GM18907 (cell line): ENCODE measurements around the gene STPG2.

Experiments used
- ATAC-seq: cut with Tn5 transposase; IDR thresholded peaks from one replicate; pipeline ENCODE4 v1.9.1; 2021; ENCODE audit warnings: mild to moderate bottlenecking, moderate library complexity; ENCODE audit not compliant: unreplicated experiment

STPG2 gene

GRCh38 chr4:97836662-97837061 is 306.6 kb downstream of the STPG2 start:
- no peak for ATAC-seq

GRCh38 chr4:97828646-97829045 is 314.6 kb downstream of the STPG2 start:
- ATAC-seq: no peak

GRCh38 chr4:97819294-97819693 is 324.0 kb downstream of the STPG2 start:
- ATAC-seq: no peak

GRCh38 chr4:97812768-97813167 is 330.5 kb downstream of the STPG2 start:
- no peak for ATAC-seq

GRCh38 chr4:97786306-97786920 is 356.9 kb downstream of the STPG2 start:
- ATAC-seq: no peak

- no peak for ATAC-seq
Measured at GRCh38 chr4:97778174-97778573, 365.1 kb downstream of the STPG2 start.

- ATAC-seq: no peak
Measured at GRCh38 chr4:97774347-97774989, 368.8 kb downstream of the STPG2 start.

GRCh38 chr4:97770222-97770621 is 373.1 kb downstream of the STPG2 start:
- no peak for ATAC-seq

- ATAC-seq: no peak
Measured at GRCh38 chr4:97762115-97762512, 381.2 kb downstream of the STPG2 start.

GRCh38 chr4:97761445-97762114 is 381.7 kb downstream of the STPG2 start:
- ATAC-seq: no peak

GRCh38 chr4:97759785-97760184 is 383.5 kb downstream of the STPG2 start:
- no peak for ATAC-seq

- no peak for ATAC-seq
Measured at GRCh38 chr4:97752599-97752998, 390.7 kb downstream of the STPG2 start.

GRCh38 chr4:97747945-97748344 is 395.3 kb downstream of the STPG2 start:
- ATAC-seq: no peak

- ATAC-seq: no peak
Measured at GRCh38 chr4:97720869-97721432, 422.3 kb downstream of the STPG2 start.

- ATAC-seq: no peak
Measured at GRCh38 chr4:97691111-97691605, 452.1 kb downstream of the STPG2 start.

GRCh38 chr4:97670703-97671269 is 472.5 kb downstream of the STPG2 start:
- ATAC-seq: no peak

GRCh38 chr4:97665553-97665952 is 477.7 kb downstream of the STPG2 start:
- ATAC-seq: no peak

GRCh38 chr4:97664741-97665140 is 478.5 kb downstream of the STPG2 start:
- ATAC-seq: no peak

GRCh38 chr4:97662133-97662532 is 481.1 kb downstream of the STPG2 start:
- no peak for ATAC-seq

GRCh38 chr4:97656044-97656720 is 487.1 kb downstream of the STPG2 start:
- ATAC-seq: no peak

GRCh38 chr4:97653701-97654100 is 489.6 kb downstream of the STPG2 start:
- ATAC-seq: no peak
